Activated T-helper 17 cell treated with anti-CD3 and anti-CD28 coated beads, Interleukin-2, amount 50 U/mL, for 72 hours (primary cell): ENCODE results near the gene VSIR. TPM values are rescaled to one million over a fixed set of nuclear protein-coding genes. Genes with fewer than 3 reads are reported as not detected.
A peak's percentile ranks its signal among the peaks of the same experiment; 100 is the strongest.

Experiments
- ATAC-seq: fragments of 150-1000 bp; cut with Tn5 transposase; replicated peaks from 2 replicates; pipeline ENCODE4 v1.10.0; 2021; ENCODE audit warnings: mild to moderate bottlenecking, moderate library complexity
- H3K27ac Mint-ChIP-seq: one replicate; pipeline ENCODE4 v1.8.0; 2022; ENCODE audit warnings: mixed read lengths
- H3K27me3 Mint-ChIP-seq: one replicate; pipeline ENCODE4 v1.8.0; 2022; ENCODE audit warnings: mixed read lengths
- H3K36me3 Mint-ChIP-seq: one replicate; pipeline ENCODE4 v1.8.0; 2022; ENCODE audit warnings: low read depth, mild to moderate bottlenecking, mixed read lengths
- H3K4me1 Mint-ChIP-seq: one replicate; pipeline ENCODE4 v1.8.0; 2022; ENCODE audit warnings: mixed read lengths
- H3K4me3 Mint-ChIP-seq: one replicate; pipeline ENCODE4 v1.8.0; 2022; ENCODE audit warnings: mild to moderate bottlenecking, mixed read lengths
- H3K9me3 Mint-ChIP-seq: one replicate; pipeline ENCODE4 v1.8.0; 2022; ENCODE audit warnings: mixed read lengths
- total RNA-seq, 2 donors: library from RNA; stranded (reverse); gene quantifications; one replicate each; pipeline ENCODE4 v1.2.3, GENCODE V29; 2022

The VSIR gene
- total RNA-seq, 2 donors from 2014 or later = 27.9 to 125 TPM

- Mint-ChIP-seq H3K9me3 (no peaks in the 10 kb centered on the region), H3K27me3 (no peaks in the 10 kb centered on the region), H3K4me3 (no peak overlapping the region), H3K36me3 (peaks cover 14% of the 10 kb centered on the region), H3K27ac (no peak overlapping the region), H3K4me1 (peaks cover 35% of the 10 kb centered on the region)
- ATAC-seq = no peak
Observed at GRCh38 chr10:71719042-71719441, 54.3 kb downstream of the VSIR start.

- Mint-ChIP-seq H3K9me3 (no peaks in the 10 kb centered on the region), H3K27me3 (no peaks in the 10 kb centered on the region), H3K4me1 (peaks cover 39% of the 10 kb centered on the region), H3K36me3 (peaks cover 14% of the 10 kb centered on the region), H3K4me3 (no peak overlapping the region), H3K27ac (no peak overlapping the region)
- ATAC-seq = no peak
Observed at GRCh38 chr10:71718165-71718698, 55.1 kb downstream of the VSIR start.

DNA sequence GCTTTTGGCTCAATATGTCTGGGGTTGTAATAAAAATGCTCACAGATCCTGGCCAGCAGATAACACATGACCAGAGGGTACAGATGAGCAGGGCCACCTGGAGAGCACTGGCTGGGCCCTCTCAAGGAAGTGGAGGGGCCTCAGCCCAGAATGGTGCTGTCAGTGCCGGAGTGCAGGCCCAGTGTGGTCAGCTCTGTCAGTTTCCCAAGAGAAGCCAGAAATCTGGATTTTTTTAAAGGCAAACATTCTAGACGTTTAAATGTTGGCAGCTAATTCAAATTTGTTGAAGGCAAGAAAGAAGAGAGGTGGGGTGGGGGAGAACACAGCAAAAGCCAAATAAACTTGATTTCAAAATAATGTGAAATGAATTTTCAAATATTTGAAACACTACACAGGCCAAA lies 55.8 kb downstream of the VSIR start:
- Mint-ChIP-seq H3K4me1 (peaks cover 41% of the 10 kb centered on the region), H3K27me3 (no peaks in the 10 kb centered on the region), H3K9me3 (no peaks in the 10 kb centered on the region), H3K36me3 (peaks cover 14% of the 10 kb centered on the region), H3K4me3 (peak overlapping the region; percentile 32), H3K27ac (peak overlapping the region; percentile 56)
- no peak for ATAC-seq

- H3K9me3 Mint-ChIP-seq = no peaks in the 10 kb centered on the region
- H3K27me3 Mint-ChIP-seq = no peaks in the 10 kb centered on the region
- peak overlapping the region; percentile 56 for H3K27ac Mint-ChIP-seq
- H3K4me1 Mint-ChIP-seq = peaks cover 36% of the 10 kb centered on the region
- H3K36me3 Mint-ChIP-seq = peaks cover 14% of the 10 kb centered on the region
- no peak for ATAC-seq
- H3K4me3 Mint-ChIP-seq = peak overlapping the region; percentile 32
Observed at GRCh38 chr10:71717056-71717455, 56.3 kb downstream of the VSIR start.

DNA sequence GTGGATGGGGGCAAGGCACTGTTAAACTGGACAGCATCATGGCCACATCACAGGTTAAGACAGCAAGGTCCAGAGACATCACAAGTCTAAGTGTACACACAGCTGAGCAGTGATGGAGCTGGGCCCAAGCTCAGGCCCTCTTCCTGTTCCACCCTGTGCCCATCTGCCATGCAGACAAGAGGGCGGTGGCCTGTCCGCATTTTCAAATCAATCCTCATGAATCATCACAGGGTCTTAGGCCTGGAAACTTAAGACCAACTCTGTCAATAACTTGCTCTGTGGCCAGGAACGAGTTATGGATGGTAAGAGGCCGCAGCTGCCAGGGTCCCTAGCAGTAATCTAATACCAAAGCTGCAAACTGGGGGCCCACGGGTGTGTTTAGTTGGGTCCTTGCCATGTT lies 56.9 kb downstream of the VSIR start:
- no peak for ATAC-seq
- peaks cover 29% of the 10 kb centered on the region for H3K4me1 Mint-ChIP-seq
- no peaks in the 10 kb centered on the region for H3K27me3 Mint-ChIP-seq
- H3K4me3 Mint-ChIP-seq = peak overlapping the region; percentile 89
- H3K9me3 Mint-ChIP-seq = no peaks in the 10 kb centered on the region
- peak overlapping the region; percentile 99 for H3K27ac Mint-ChIP-seq
- peaks cover 14% of the 10 kb centered on the region for H3K36me3 Mint-ChIP-seq

- H3K27me3 Mint-ChIP-seq = no peaks in the 10 kb centered on the region
- H3K9me3 Mint-ChIP-seq = no peaks in the 10 kb centered on the region
- H3K4me3 Mint-ChIP-seq = peak overlapping the region; percentile 89
- no peak for ATAC-seq
- peaks cover 29% of the 10 kb centered on the region for H3K4me1 Mint-ChIP-seq
- peak overlapping the region; percentile 99 for H3K27ac Mint-ChIP-seq
- H3K36me3 Mint-ChIP-seq = peaks cover 14% of the 10 kb centered on the region
Observed at GRCh38 chr10:71715860-71716259, 57.5 kb downstream of the VSIR start.

GRCh38 chr10:71715026-71715425 lies 58.3 kb downstream of the VSIR start:
- no peak for ATAC-seq
- H3K4me3 Mint-ChIP-seq = peak overlapping the region; percentile 89

DNA sequence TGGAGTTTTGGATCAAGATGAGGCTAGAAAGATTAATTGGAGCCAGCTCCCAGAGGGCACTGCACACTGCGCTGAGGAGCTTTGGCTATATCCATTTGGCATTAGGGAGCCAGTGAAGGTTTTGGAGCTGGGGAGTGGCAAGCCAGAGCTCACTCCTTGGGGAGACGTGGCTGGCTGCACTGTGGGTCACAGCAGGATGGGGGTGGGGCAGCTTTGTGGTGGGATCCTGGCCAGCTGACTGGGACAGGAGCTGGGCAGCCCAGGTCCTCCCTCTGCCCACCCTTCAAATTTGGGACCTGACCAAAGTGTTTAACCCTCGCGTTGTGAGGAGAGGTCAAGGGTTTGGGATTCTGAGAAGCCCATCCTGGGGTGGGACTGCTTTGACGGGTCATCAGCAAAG lies 58.7 kb downstream of the VSIR start:
- Mint-ChIP-seq H3K4me3 (peak overlapping the region; percentile 89), H3K27ac (peak overlapping the region; percentile 99), H3K4me1 (peaks cover 32% of the 10 kb centered on the region), H3K36me3 (peaks cover 14% of the 10 kb centered on the region), H3K9me3 (no peaks in the 10 kb centered on the region), H3K27me3 (no peaks in the 10 kb centered on the region)
- ATAC-seq = no peak

More at GRCh38 chr10:71715026-71715425, 58.3 kb downstream of the VSIR start:
- Mint-ChIP-seq H3K27me3 (no peaks in the 10 kb centered on the region), H3K4me1 (peaks cover 29% of the 10 kb centered on the region), H3K27ac (peak overlapping the region; percentile 99), H3K9me3 (no peaks in the 10 kb centered on the region), H3K36me3 (peaks cover 14% of the 10 kb centered on the region)

DNA sequence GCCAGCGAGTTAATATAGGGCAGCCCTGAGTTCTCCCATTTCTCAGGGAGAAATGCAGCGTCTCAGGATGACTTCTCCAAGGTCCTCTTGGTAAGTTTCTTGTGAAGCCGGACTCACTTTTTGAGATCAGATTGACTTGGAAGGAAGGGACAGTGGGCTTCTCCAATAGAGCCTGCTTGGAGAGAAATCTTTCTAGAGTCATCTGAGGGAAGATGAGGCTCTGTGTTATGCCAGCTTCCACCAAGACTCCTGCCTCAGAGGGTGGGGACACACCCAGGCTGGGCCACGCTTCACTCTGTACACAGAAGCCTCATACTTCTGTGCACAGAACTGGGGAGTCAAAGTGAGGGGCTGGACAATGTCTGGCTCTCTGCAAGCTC lies 59.3 kb downstream of the VSIR start:
- peak overlapping the region; percentile 89 for H3K4me3 Mint-ChIP-seq
- peak overlapping the region; percentile 99 for H3K27ac Mint-ChIP-seq
- H3K27me3 Mint-ChIP-seq = no peaks in the 10 kb centered on the region
- peaks cover 37% of the 10 kb centered on the region for H3K4me1 Mint-ChIP-seq
- H3K36me3 Mint-ChIP-seq = peaks cover 14% of the 10 kb centered on the region
- peak; percentile 19 for ATAC-seq
- H3K9me3 Mint-ChIP-seq = no peaks in the 10 kb centered on the region

- Mint-ChIP-seq H3K36me3 (peaks cover 14% of the 10 kb centered on the region), H3K4me1 (peaks cover 37% of the 10 kb centered on the region)
Observed at GRCh38 chr10:71713135-71714030, 59.9 kb downstream of the VSIR start.

DNA sequence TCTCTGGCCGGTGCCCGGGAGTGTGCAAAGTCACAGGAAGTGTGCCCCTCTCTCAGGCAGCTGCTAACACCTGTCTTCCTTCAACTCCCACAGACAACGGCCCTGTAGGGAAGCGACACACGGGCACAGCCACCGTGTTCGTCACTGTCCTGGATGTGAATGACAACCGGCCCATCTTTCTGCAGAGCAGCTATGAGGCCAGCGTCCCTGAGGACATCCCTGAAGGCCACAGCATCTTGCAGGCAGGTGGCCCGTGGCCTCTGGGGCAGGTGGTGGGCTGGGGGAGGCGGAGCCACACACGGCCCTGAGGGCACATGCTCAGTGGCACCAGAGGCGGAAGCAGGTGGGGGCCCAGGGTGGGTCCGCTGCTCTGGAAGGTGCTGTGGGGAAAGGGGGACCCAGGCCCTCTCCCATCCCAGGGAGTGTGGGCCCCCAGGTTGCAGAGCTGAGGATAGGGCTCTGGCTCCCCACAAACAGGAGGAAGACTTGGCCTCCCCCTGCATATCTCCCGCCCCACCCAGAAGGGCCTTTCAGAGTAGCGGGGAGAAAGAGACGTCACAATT lies 60.7 kb downstream of the VSIR start:
- H3K27ac Mint-ChIP-seq = peak overlapping the region; percentile 99
- H3K4me1 Mint-ChIP-seq = peaks cover 42% of the 10 kb centered on the region
- H3K4me3 Mint-ChIP-seq = peak overlapping the region; percentile 89
- no peaks in the 10 kb centered on the region for H3K9me3 Mint-ChIP-seq
- no peaks in the 10 kb centered on the region for H3K27me3 Mint-ChIP-seq
- peaks cover 14% of the 10 kb centered on the region for H3K36me3 Mint-ChIP-seq
- ATAC-seq = peak; percentile 2

More at GRCh38 chr10:71713135-71714030, 59.9 kb downstream of the VSIR start:
- peak; percentile 81 for ATAC-seq
- Mint-ChIP-seq H3K4me3 (peak overlapping the region; percentile 89), H3K9me3 (no peaks in the 10 kb centered on the region), H3K27ac (peak overlapping the region; percentile 99), H3K27me3 (no peaks in the 10 kb centered on the region)

- peak overlapping the region; percentile 99 for H3K27ac Mint-ChIP-seq
- H3K4me1 Mint-ChIP-seq = peaks cover 38% of the 10 kb centered on the region
- peak overlapping the region; percentile 89 for H3K4me3 Mint-ChIP-seq
- H3K27me3 Mint-ChIP-seq = no peaks in the 10 kb centered on the region
- no peaks in the 10 kb centered on the region for H3K9me3 Mint-ChIP-seq
- peaks cover 14% of the 10 kb centered on the region for H3K36me3 Mint-ChIP-seq
- no peak for ATAC-seq
Observed at GRCh38 chr10:71712170-71712569, 61.1 kb downstream of the VSIR start.

DNA sequence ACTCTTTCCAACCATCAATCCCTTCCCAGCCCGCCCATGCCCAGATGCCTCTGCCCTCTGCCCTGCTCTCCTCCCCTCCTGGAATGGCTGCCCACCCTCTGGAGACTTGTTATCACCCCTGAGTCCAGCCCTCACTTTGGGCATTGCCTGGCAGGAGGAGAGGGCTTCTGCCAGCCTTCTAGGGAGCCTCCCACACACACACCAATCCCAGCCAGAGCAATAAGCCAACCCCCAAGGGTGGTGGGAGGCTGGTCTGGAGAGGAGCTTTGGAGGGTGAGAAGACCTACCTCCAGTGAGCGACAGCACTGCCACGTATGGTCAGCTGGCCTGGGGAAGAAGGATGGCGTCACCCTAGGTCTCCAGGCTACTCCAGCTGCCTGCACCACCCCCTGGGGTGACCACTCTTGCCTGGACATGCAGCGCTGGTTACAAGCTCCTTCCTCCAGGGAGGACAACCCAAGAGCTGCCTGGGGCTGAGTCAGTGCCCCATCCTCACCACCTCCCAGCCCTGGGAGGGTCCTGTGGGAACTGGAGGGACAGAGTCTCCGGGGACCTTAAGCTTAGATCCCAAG lies 62.2 kb downstream of the VSIR start:
- no peak overlapping the region for H3K4me3 Mint-ChIP-seq
- peaks cover 14% of the 10 kb centered on the region for H3K36me3 Mint-ChIP-seq
- no peaks in the 10 kb centered on the region for H3K9me3 Mint-ChIP-seq
- H3K4me1 Mint-ChIP-seq = peaks cover 38% of the 10 kb centered on the region
- no peaks in the 10 kb centered on the region for H3K27me3 Mint-ChIP-seq
- peak overlapping the region; percentile 99 for H3K27ac Mint-ChIP-seq
- ATAC-seq = no peak

- no peaks in the 10 kb centered on the region for H3K27me3 Mint-ChIP-seq
- H3K27ac Mint-ChIP-seq = no peak overlapping the region
- H3K4me1 Mint-ChIP-seq = peaks cover 32% of the 10 kb centered on the region
- H3K36me3 Mint-ChIP-seq = peaks cover 11% of the 10 kb centered on the region
- ATAC-seq = no peak
- no peaks in the 10 kb centered on the region for H3K9me3 Mint-ChIP-seq
- no peak overlapping the region for H3K4me3 Mint-ChIP-seq
Observed at GRCh38 chr10:71710519-71710918, 62.8 kb downstream of the VSIR start.
